NCI-H1048 (cell line): ENCODE data around the gene CCDC159.

ENCODE experiments used
- DNase-seq: peaks from one replicate; lab custom pipeline; 2025; lab: John Stamatoyannopoulos, UW

CCDC159 gene

DNA sequence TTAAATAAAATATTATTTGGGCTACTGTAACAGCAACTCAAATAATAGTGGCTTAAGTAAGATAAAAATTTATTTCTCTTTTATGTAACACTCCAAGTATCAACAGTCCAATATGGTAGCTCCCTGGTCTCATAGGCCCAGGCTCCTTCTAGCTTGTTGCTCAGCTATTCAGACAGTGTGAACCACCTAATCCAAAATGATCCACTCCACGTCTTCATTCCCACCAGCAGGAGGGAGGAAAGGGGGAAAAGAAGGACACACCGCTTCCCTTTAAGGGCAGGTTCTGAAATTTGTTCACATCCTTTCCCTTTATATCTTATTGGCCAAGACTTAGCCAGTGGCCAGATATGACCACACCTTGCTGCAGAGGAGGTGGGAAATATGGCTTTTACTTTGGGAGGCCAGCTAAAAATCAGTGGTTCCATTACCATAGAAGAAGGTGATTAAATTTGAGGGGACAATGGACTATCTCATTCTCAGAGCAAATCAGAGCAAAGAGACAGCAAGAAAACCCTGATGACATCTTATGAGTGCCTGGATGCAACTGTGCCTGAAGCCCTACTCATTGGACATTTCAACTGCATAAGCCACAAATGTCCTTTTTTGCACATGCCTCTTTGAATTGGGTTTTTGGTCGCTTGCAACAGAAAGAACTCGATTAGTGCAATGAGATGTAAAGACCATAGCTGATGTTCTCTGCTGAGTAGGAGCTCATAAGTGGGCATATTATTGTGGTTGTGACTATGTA lies 44.8 kb downstream of the CCDC159 start:
- DNase-seq, result no peak

DNA sequence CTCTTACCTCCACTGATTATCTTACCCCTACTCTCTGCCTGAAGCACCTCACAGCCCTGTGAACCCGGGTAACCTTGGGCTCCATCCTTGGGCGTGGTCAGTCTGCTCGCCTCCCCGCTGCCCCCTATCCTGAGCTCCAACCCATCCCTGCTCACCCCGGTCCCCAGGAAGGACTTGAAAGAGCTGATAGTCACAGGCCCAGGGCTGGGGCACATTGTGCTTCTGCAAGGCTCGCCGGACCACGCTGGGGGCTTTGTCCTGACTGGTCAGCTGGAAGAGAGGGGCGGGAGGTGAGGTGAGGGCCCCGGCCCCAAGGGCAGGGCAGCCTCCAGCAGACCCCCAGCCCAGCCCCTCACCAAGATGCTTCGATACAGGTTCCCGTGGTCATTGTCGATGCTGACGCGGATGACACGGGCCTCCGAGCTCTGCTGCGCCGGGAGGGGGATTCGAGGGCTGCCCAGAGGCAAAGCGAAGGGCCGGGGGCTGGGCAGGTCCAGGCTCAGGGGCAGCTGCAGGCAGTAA lies 50.8 kb downstream of the CCDC159 start:
- no peak for DNase-seq

DNA sequence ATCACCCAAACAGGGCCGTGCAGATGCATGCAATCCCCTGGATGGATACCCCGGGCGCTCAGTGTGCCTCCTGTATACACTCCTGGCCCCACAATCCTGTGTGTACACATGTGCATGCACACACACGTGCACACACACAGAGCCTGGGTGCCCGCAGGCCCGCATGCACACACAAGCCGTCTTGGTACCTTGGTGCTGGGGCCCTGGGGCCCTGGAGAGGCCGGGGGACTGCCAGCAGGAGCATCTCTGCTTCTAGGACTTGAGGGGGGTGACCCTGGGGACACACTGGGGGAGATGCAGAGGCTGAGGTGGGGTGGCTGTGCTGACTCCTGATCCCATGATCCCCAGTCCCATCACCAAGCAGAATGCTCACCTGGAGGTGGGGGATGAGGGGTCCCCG lies 53.3 kb downstream of the CCDC159 start:
- no peak for DNase-seq

DNA sequence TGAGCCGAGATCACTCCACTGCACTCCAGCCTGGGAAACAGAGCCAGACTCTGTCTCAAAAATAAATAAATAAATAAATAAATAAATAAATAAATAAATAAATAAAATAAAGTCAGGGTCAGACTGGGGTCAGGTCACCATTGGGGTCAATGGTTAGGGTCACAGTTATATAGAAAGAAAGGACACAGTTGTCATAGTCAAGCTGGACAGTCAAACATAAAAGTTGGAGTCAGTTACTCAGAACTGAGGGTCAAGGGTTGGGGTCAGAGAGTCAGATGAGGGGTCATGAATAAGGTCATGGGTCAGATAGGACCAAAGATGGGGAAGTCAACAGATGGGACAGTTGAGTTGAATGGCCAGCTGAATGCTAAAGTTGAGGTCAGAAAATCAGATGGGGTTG lies 54.5 kb downstream of the CCDC159 start:
- DNase-seq, result no peak

DNA sequence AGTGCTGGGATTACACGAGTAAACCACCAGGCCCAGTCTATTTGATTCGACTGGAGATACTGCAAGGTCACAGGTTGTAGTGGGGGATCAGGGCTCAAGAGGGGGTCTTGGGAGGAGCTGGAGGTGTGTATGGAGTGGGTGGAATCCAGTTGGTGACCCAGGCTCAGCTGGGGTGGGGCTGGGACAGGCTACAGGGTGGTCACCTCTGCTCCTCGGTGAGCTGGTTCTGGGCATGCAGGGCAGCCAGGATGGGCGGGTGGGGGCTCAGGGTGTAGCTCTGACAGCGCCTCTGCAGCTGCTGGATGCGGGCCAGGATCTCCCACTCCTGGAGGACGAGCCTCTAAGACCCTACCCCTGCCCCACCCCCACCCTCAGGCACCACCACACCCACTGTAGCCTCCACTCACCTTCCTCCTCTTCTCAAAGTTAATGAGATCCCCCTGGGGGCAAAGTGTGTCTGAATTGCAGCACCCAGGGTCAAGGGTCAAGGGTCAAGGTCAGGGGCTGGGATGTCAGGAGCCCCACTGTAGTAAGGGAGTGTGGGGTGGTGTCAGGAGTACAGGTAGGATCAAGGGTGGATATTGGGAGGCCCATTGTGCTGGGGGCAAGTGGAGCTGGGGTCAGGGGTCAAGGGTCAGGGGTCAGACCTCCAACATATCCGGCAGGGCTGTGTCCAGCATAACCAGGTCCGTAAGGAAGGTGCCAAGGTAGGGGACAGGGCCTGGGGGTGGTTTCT lies 55.7 kb downstream of the CCDC159 start:
- DNase-seq, result no peak
